Small intestine (tissue), 7 donors: Measurements from ENCODE around the gene CHODL. TPM values are rescaled to one million over a fixed set of nuclear protein-coding genes. Genes with fewer than 3 reads are reported as not detected.

Experiments used
- DNase-seq, 2 donors: peaks; one replicate each; pipeline versions ENCODE4 v3.0.0 to v3.0.0-alpha.2; 2013
- FAIRE-seq: peaks from 2 replicates; lab custom pipeline; 2012; peaks lifted over from hg19 to GRCh38; lab: Jason Lieb, UNC
- H3K27ac ChIP-seq, 3 donors: one replicate each; pipeline ENCODE4 v1.5.1; 2013; ENCODE audit warnings: low read length in 2 of 3, mild to moderate bottlenecking in 2 of 3, control low read depth in 1 of 3, inconsistent platforms in 1 of 3, low read depth in 1 of 3, moderate library complexity in 1 of 3
- H3K27me3 ChIP-seq, 3 donors: one replicate each; pipeline ENCODE4 v1.6.1; 2013; ENCODE audit warnings: low read length in 3 of 3, inconsistent platforms in 1 of 3; ENCODE audit not compliant: control insufficient read depth in 3 of 3, insufficient read depth in 3 of 3
- H3K36me3 ChIP-seq, 3 donors: one replicate each; pipeline ENCODE4 v1.6.1; 2013; ENCODE audit warnings: low read length in 3 of 3, inconsistent platforms in 1 of 3, low read depth in 1 of 3, mild to moderate bottlenecking in 1 of 3, moderate library complexity in 1 of 3; ENCODE audit not compliant: control insufficient read depth in 3 of 3, insufficient read depth in 2 of 3
- H3K4me1 ChIP-seq, 3 donors: one replicate each; pipeline ENCODE4 v1.6.1; 2013; ENCODE audit warnings: low read length in 2 of 3, inconsistent platforms in 1 of 3, low read depth in 1 of 3, mild to moderate bottlenecking in 1 of 3, moderate library complexity in 1 of 3; ENCODE audit not compliant: control insufficient read depth in 3 of 3, insufficient read depth in 2 of 3
- H3K4me3 ChIP-seq, 3 donors: one replicate each; pipeline ENCODE4 v1.5.1; 2013; ENCODE audit warnings: low read length in 3 of 3, control low read depth in 1 of 3, inconsistent platforms in 1 of 3, low read depth in 1 of 3, mild to moderate bottlenecking in 1 of 3, moderate library complexity in 1 of 3
- H3K9me3 ChIP-seq, 2 donors: one replicate each; pipeline ENCODE4 v1.6.1; 2013; ENCODE audit warnings: low read depth in 1 of 2, low read length in 1 of 2; ENCODE audit not compliant: control insufficient read depth in 2 of 2, insufficient read depth in 1 of 2
- WGBS, 3 donors: extraction: QIAGEN DNeasy Blood & Tissue Kit; methylation state at CpG; one replicate each; pipeline ENCODE4 v1.1.7; 2013; 5-methylcytosine and 5-hydroxymethylcytosine counted together
- polyA plus RNA-seq, 4 donors: library from polyadenylated mRNA; stranded (reverse) in 3 of 4; unstranded in 1 of 4; fragments of 200-250 nt in 3 of 4; fragments of 120-200 nt in 1 of 4; gene quantifications; one replicate each; pipeline versions ENCODE4 v1.2.1 to v1.2.3, GENCODE V29; 2013
- donor health status: healthy with polysubstance abuse.
- donor health status: control.
- donor health status: control.
- donor health status: Bipolar disorder and iron deficiency.
- donor health status: healthy.

CHODL gene
- polyA plus RNA-seq, 4 donors: 0.16 to 0.97 (median 0.22) TPM; not detected in 1

DNA sequence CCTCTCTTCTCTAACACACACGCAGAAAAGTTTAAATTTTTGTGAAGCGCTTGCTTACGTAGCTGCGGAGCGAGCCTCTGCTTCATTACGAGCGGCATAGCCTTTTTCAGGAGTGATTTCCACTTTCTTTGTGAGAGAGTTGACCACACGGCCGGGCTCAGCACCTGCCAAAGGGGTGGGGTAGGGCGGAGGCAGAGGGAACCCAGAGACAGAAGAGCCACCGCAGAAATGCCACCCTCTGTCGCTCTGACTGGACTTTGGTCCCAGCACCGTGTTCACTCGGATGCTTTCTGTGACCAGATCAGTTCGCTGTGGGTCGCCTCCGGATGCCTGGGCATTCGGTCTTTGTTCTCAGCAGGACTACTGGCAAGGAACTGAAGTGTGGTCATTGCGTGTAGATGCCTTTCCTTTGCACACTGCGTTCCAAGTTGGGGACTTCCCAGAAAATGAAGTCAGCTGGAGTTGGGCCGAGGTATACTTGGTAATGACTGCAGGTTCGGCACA lies 883 bp downstream of the CHODL start:
- H3K4me3 ChIP-seq: peak overlapping the region in 1 of 3 donors; percentile 34
- no peak overlapping the region for H3K27ac ChIP-seq
- 4 to 14% (median 11%) methylated on average over 22 of the region's 22 CpGs for WGBS, 3 donors
- peaks cover 3 to 18% (median 4%) of the 10 kb centered on the region in 3 donors for H3K27me3 ChIP-seq
- H3K9me3 ChIP-seq: no peaks in the 10 kb centered on the region
- DNase-seq (peak; percentile 11 to 21), FAIRE-seq (no peak)
- H3K36me3 ChIP-seq: no peaks in the 10 kb centered on the region
- H3K4me1 ChIP-seq: no peaks in the 10 kb centered on the region

DNA sequence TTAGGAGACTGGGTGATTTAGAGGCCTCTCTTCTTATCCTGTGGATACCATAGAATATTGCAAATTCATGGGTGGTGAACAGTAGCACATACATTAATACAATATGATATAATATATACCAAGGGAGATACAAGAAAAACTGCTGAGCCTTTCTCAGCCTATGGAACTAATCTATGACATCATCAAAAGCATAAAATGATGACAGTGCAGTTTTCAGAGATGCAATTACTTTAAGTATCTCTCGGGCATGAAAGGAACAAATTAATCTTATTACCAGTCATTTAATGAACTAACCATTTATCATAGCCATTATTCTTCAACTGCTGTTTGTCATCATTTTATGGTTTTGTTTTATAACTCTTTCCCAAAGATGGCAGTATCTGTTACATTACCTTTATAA lies 3.5 kb downstream of the CHODL start:
- 53 to 70% (median 55%) methylated on average over 1 of the region's 1 CpG for WGBS, 3 donors
- H3K4me1 ChIP-seq: no peaks in the 10 kb centered on the region
- peaks cover 3 to 18% (median 4%) of the 10 kb centered on the region in 3 donors for H3K27me3 ChIP-seq
- no peaks in the 10 kb centered on the region for H3K36me3 ChIP-seq
- H3K27ac ChIP-seq: no peak overlapping the region
- no peaks in the 10 kb centered on the region for H3K9me3 ChIP-seq
- DNase-seq (no peak), FAIRE-seq (no peak)
- H3K4me3 ChIP-seq: no peak overlapping the region

DNA sequence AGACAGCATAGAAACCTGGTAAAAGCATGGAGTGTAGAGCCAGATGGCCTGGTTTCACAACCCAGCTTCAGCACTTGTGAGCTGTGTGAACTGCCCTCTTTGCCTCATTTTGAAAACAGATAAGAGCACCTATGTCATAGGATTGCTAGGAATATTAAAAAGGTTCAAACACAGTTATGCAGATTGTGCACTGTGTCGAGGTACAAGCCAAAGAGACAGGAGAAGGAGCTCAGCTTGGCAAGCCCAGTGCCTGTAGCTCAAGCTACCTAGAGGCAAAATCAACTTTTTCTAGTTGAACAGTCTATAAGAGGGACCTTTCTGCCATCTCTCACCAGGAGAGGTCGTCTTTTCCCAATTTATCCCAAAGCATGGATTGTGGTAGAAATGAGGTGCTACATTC lies 5.0 kb downstream of the CHODL start:
- no peaks in the 10 kb centered on the region for H3K4me1 ChIP-seq
- FAIRE-seq (no peak), DNase-seq (no peak)
- H3K4me3 ChIP-seq: no peak overlapping the region
- no peaks in the 10 kb centered on the region for H3K36me3 ChIP-seq
- peaks cover 1 to 10% (median 3%) of the 10 kb centered on the region in 3 donors for H3K27me3 ChIP-seq
- H3K9me3 ChIP-seq: no peaks in the 10 kb centered on the region
- WGBS, 3 donors: 23 to 63% (median 30%) methylated on average over 2 of the region's 2 CpGs
- no peak overlapping the region for H3K27ac ChIP-seq

DNA sequence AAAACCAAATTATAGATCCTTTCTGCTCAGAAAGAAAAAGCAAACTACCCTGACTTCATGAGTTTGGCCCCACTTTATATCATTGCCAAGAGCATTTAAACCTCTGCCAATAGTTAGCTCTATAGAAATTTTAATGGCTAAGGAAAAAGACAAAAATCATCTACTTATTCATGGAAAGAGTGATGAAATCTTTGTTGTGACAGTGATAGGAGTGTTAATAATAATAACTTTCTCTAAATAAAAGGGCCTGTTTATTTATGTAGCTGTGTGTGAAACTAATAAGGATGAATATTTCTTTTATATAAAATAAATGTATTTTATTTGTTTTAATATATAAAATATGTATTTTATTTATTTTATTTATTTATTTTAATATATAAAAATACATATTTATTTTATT lies 6.4 kb downstream of the CHODL start:
- no peaks in the 10 kb centered on the region for H3K36me3 ChIP-seq
- H3K27me3 ChIP-seq: no peaks in the 10 kb centered on the region
- H3K4me3 ChIP-seq: no peak overlapping the region
- no peaks in the 10 kb centered on the region for H3K9me3 ChIP-seq
- DNase-seq (no peak), FAIRE-seq (no peak)
- H3K27ac ChIP-seq: no peak overlapping the region
- H3K4me1 ChIP-seq: no peaks in the 10 kb centered on the region

DNA sequence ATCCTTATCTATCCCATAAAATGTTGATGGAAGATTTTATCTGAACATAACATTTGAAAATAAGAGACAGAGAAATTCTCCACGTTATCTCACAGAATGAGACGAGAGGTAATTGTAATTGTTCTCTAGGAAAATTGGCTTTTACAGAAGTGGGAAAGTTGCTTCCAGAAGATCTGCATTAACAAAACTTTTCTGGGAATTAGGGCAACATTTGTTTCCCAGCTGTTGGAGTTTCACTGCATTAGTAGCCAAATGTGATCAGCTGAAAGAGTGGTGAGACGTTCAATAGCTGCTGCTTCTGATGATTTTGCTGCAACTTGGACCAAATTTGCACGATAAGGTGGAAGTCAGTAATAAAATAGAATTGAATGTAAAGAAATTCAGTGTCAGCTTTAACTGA lies 7.6 kb downstream of the CHODL start:
- Histone ChIP-seq H3K4me1 (no peaks in the 10 kb centered on the region), H3K36me3 (no peaks in the 10 kb centered on the region), H3K27me3 (no peaks in the 10 kb centered on the region), H3K4me3 (no peak overlapping the region), H3K27ac (no peak overlapping the region), H3K9me3 (no peaks in the 10 kb centered on the region)
- WGBS, 3 donors: 43 to 56% (median 55%) methylated on average over 4 of the region's 4 CpGs
- DNase-seq (peak in 1 of 2 donors; percentile 2), FAIRE-seq (no peak)

DNA sequence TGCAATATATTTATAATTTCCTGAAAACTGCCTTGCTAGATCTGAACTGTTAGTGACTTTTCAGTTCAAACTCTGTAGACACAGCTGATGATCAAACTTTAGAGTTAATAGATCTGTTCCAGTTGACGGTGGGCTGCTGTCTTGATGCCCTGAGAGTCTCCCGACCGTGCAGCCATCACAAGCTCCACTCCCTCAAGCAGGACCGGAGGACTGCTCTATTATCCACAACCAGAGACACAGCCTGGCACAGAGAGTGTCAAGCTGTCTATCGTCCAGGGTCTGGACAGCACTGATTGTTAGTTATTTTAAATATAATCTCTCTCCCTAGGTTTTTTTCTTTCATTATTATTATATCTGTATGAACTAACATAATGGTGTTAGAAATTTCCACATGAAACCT lies 8.0 kb downstream of the CHODL start:
- Histone ChIP-seq H3K9me3 (no peaks in the 10 kb centered on the region), H3K4me1 (no peaks in the 10 kb centered on the region), H3K36me3 (no peaks in the 10 kb centered on the region), H3K27ac (no peak overlapping the region), H3K27me3 (no peaks in the 10 kb centered on the region), H3K4me3 (no peak overlapping the region)
- DNase-seq (no peak), FAIRE-seq (no peak)
- WGBS, 3 donors: 56 to 66% (median 59%) methylated on average over 5 of the region's 5 CpGs

DNA sequence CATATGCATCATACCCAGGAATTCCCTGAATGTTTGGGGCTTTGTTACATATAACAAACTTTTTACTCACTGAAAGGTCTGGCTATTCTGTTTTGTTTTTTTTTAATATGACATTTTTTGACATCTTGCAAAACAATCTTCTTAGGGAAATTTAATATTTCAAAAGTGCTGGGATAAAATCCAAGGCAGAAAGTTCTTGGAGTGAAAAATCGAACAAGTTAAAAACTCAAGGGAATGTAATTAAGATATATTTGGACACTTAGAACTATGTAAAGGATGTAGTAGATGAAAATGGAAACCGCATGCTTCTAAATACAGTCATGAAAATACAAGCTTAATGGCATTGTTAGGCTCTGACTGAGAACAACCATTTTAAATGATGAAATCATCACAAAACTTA lies 8.6 kb downstream of the CHODL start:
- Histone ChIP-seq H3K27ac (no peak overlapping the region), H3K4me3 (no peak overlapping the region), H3K27me3 (no peaks in the 10 kb centered on the region), H3K9me3 (no peaks in the 10 kb centered on the region), H3K4me1 (no peaks in the 10 kb centered on the region), H3K36me3 (no peaks in the 10 kb centered on the region)
- FAIRE-seq (no peak), DNase-seq (no peak)
- WGBS, 3 donors: 76 to 85% (median 83%) methylated on average over 2 of the region's 2 CpGs

DNA sequence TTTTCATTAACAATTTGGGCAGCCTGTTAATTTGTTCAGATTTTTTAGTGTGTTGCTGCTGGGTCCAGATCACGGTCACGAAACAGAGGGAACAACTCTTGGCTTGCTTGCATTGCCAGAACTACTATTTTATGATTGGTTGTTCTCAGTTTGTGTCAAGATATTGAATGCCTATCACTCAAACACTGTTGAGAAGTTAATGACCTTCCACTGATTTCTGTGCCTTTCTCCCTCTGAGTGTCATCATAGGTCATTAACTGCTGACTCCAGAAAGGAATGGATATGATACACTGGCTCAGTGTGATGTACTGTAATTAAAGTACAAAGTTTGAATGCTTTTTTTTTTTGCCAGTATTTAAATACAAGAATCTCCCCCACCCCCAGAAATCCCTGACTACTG lies 9.2 kb downstream of the CHODL start:
- H3K9me3 ChIP-seq: no peaks in the 10 kb centered on the region
- no peaks in the 10 kb centered on the region for H3K36me3 ChIP-seq
- H3K27me3 ChIP-seq: no peaks in the 10 kb centered on the region
- no peak overlapping the region for H3K4me3 ChIP-seq
- FAIRE-seq (no peak), DNase-seq (no peak)
- H3K4me1 ChIP-seq: no peaks in the 10 kb centered on the region
- 76 to 88% (median 82%) methylated on average over 2 of the region's 2 CpGs for WGBS, 3 donors
- no peak overlapping the region for H3K27ac ChIP-seq

DNA sequence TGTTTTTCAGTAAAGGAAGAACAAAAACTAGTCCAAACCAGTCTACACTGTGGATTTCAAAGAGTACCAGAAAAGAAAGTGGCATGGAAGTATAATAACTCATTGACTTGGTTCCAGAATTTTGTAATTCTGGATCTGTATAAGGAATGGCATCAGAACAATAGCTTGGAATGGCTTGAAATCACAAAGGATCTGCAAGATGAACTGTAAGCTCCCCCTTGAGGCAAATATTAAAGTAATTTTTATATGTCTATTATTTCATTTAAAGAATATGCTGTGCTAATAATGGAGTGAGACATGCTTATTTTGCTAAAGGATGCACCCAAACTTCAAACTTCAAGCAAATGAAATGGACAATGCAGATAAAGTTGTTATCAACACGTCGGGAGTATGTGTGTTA lies 21.3 kb downstream of the CHODL start:
- no peak overlapping the region for H3K4me3 ChIP-seq
- no peaks in the 10 kb centered on the region for H3K36me3 ChIP-seq
- no peaks in the 10 kb centered on the region for H3K9me3 ChIP-seq
- WGBS, 3 donors: 77 to 91% (median 79%) methylated on average over 2 of the region's 2 CpGs
- FAIRE-seq (no peak), DNase-seq (no peak)
- no peaks in the 10 kb centered on the region for H3K27me3 ChIP-seq
- no peak overlapping the region for H3K27ac ChIP-seq
- H3K4me1 ChIP-seq: no peaks in the 10 kb centered on the region
